NT2/D1 (cell line): ENCODE measurements around the gene ZNF74.

Source experiments
- SUZ12 ChIP-seq: IDR thresholded peaks from 2 replicates; pipeline ENCODE4 v1.6.1; 2011; ENCODE audit not compliant: insufficient read length, insufficient read depth; ENCODE audit errors: extremely low read depth
- YY1 ChIP-seq: IDR thresholded peaks from 2 replicates; pipeline ENCODE4 v1.6.1; 2011; ENCODE audit not compliant: insufficient read length, insufficient read depth
- ZNF274 ChIP-seq: IDR thresholded peaks from 2 replicates; pipeline ENCODE4 v1.6.1; 2011; ENCODE audit warnings: mild to moderate bottlenecking, low read depth, low read length

- TF ChIP-seq YY1 (no peak), SUZ12 (no peak), ZNF274 (no peak)
These were observed 20.5 kb downstream of the ZNF74 start for GRCh38 chr22:20414450-20414849.
